ENCODE results near the gene CAPRIN1. TPM values are rescaled to one million over a fixed set of nuclear protein-coding genes. Genes with fewer than 3 reads are reported as not detected.

CAPRIN1 gene
- total and polyA plus RNA-seq, 2 of the 8 experiments (the other 6 are each of a cell fraction or from before 2014, with no cell fraction given) = 221 to 317 TPM

DNA sequence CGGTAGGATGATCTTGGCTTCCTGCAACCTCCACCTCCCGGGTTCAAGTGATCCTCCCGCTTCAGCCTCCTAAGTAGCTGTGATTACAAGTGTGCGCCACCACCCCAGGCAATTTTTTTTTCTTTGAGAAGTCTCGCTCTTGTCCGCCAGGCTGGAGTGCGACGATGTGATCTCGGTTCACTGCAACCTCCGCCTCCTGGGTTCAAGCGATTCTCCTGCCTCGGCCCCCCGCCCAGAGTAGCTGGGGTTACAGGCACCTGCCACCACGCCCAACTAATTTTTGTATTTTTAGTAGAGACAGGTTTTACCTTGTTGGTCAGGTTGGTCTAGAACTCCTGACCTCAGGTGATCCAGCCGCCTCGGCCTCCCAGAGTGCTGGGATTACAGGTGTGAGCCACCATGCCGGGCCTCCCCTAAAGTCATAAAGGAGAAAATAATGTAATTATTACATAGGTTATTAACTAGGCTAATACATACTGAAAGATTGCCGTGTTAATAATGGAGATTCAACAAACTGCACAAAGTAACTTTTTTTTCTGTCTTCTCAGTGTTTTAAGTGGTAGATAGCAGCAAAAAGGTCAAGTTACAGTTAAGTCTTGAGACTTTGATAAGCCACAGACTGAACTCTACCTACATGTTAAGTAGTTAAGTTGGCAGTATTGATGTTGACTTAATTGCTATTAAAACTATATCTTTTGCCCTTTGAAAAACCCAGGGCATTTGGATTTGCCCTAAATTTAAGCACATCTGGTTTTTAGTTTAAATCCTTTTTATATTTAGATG lies 3.9 kb downstream of the CAPRIN1 start (continued):
- TF ChIP-seq TAF7 (optimal IDR thresholded peaks at IDR 0.05; ENCODE audit: borderline replicate concordance, low read depth, low read length) = no peak
